Measurements from ENCODE around the gene DRAM2.

The DRAM2 gene

GRCh38 chr1:111131693-111132092, 8.2 kb downstream of the DRAM2 start:
- no peak overlapping the region for H3K4me3 ChIP-seq (ENCODE audit: low read length)
- no peak for TF ChIP-seq CTCF (conservative IDR thresholded peaks at IDR 0.05; ENCODE audit: low read depth, low read length)
- DNase-seq (ENCODE audit: low read depth) = no peak

GRCh38 chr1:111129376-111129775, 10.5 kb downstream of the DRAM2 start:
- no peak for TF ChIP-seq CTCF (conservative IDR thresholded peaks at IDR 0.05; ENCODE audit: low read depth, low read length)
- DNase-seq (ENCODE audit: low read depth) = no peak
- H3K4me3 ChIP-seq (ENCODE audit: low read length) = no peak overlapping the region

GRCh38 chr1:111127923-111128643, 11.8 kb downstream of the DRAM2 start:
- no peak for DNase-seq (ENCODE audit: low read depth)
- no peak for TF ChIP-seq CTCF (conservative IDR thresholded peaks at IDR 0.05; ENCODE audit: low read depth, low read length)
- no peak overlapping the region for H3K4me3 ChIP-seq (ENCODE audit: low read length)

GRCh38 chr1:111126354-111126753, 13.5 kb downstream of the DRAM2 start:
- no peak for DNase-seq (ENCODE audit: low read depth)
- no peak for TF ChIP-seq CTCF (conservative IDR thresholded peaks at IDR 0.05; ENCODE audit: low read depth, low read length)
- H3K4me3 ChIP-seq (ENCODE audit: low read length) = no peak overlapping the region

- H3K4me3 ChIP-seq (ENCODE audit: low read length) = no peak overlapping the region
- TF ChIP-seq CTCF (conservative IDR thresholded peaks at IDR 0.05; ENCODE audit: low read depth, low read length) = no peak
- DNase-seq (ENCODE audit: low read depth) = no peak
These were observed 23.4 kb downstream of the DRAM2 start for GRCh38 chr1:111116496-111116895.

GRCh38 chr1:111110197-111110899, 29.5 kb downstream of the DRAM2 start:
- DNase-seq (ENCODE audit: low read depth) = no peak
- no peak for TF ChIP-seq CTCF (conservative IDR thresholded peaks at IDR 0.05; ENCODE audit: low read depth, low read length)
- H3K4me3 ChIP-seq (ENCODE audit: low read length) = no peak overlapping the region

GRCh38 chr1:111104981-111105380, 34.9 kb downstream of the DRAM2 start:
- H3K4me3 ChIP-seq (ENCODE audit: low read length) = no peak overlapping the region
- TF ChIP-seq CTCF (conservative IDR thresholded peaks at IDR 0.05; ENCODE audit: low read depth, low read length) = no peak
- DNase-seq (ENCODE audit: low read depth) = no peak

Data from retinal pigment epithelial cell (primary cell).